K562 (cell line): ENCODE results near the gene NEURL1.

ENCODE experiments used
- ARID2 ChIP-seq: fragments of 450-650 bp; IDR thresholded peaks from 2 replicates; pipeline ENCODE4 v1.6.1; 2017; ENCODE audit warnings: antibody characterized with exemption, mild to moderate bottlenecking
- ASH1L ChIP-seq: fragments of 450-650 bp; IDR thresholded peaks from 2 replicates; pipeline ENCODE4 v1.6.1; 2018; ENCODE audit warnings: borderline replicate concordance, mild to moderate bottlenecking, low read depth; ENCODE audit not compliant: partially characterized antibody
- CHD1 ChIP-seq: fragments of 200-600 bp; sonication (generic); IDR thresholded peaks from one replicate; pipeline ENCODE4 v1.6.1; 2012; ENCODE audit warnings: mild to moderate bottlenecking, moderate library complexity, low read length, inconsistent platforms
- CREB1 ChIP-seq, 2 experiments: sonication (generic) in 1 of 2; formaldehyde crosslinking in 1 of 2; IDR thresholded peaks; 2 replicates each; pipeline versions ENCODE4 v1.6.1 to v1.8.0; 2012 to 2022; ENCODE audit warnings: inconsistent platforms in 1 of 2, mild to moderate bottlenecking in 1 of 2, missing genetic modification reagents in 1 of 2, moderate library complexity in 1 of 2
- CTCF ChIP-seq, 3 experiments: IDR thresholded peaks in 2 of 3; conservative IDR thresholded peaks in 1 of 3; 2 replicates each; pipeline ENCODE4 v1.5.1; 2011 to 2012; ENCODE audit warnings: low read length in 3 of 3, mild to moderate bottlenecking in 3 of 3, control low read depth in 2 of 3, improper control_type of control experiment in 1 of 3, inconsistent platforms in 1 of 3, low read depth in 1 of 3, mixed read lengths in 1 of 3, moderate library complexity in 1 of 3; ENCODE audit not compliant: insufficient read depth in 2 of 3
- HMGN3 ChIP-seq: IDR thresholded peaks from 2 replicates; pipeline ENCODE4 v1.6.1; 2011; ENCODE audit warnings: borderline replicate concordance, low read depth, mild to moderate bottlenecking, mixed read lengths, low read length; ENCODE audit not compliant: insufficient read length; ENCODE audit errors: extremely low read depth
- MAZ ChIP-seq, 2 experiments: fragments of 450-650 bp in 1 of 2; sonication (generic) in 1 of 2; formaldehyde crosslinking; IDR thresholded peaks in 1 of 2; conservative IDR thresholded peaks in 1 of 2; 2 replicates each; pipeline versions ENCODE4 v1.4.0 to v1.5.0; 2020; ENCODE audit warnings: mild to moderate bottlenecking in 1 of 2, missing genetic modification reagents in 1 of 2
- SREBF1 ChIP-seq: fragments of 150-350 bp; IDR thresholded peaks from 2 replicates; pipeline ENCODE4 v1.6.1; 2014; ENCODE audit warnings: antibody characterized with exemption, low read depth, low read length, borderline replicate concordance
- TCF7L2 ChIP-seq: fragments of 150-350 bp; IDR thresholded peaks from 2 replicates; pipeline ENCODE4 v1.6.1; 2016; ENCODE audit warnings: low read depth, mild to moderate bottlenecking, low read length, moderate library complexity
- ZNF23 ChIP-seq: fragments of 250-450 bp; sonication (Bioruptor Pico); IDR thresholded peaks from 2 replicates; pipeline ENCODE4 v1.4.0; 2020; ENCODE audit warnings: mild to moderate bottlenecking
- ZNF282 ChIP-seq: sonication (generic); formaldehyde crosslinking; IDR thresholded peaks from 2 replicates; pipeline ENCODE4 v1.8.1; 2023; ENCODE audit warnings: missing genetic modification reagents
- ZNF324 ChIP-seq: fragments of 250-450 bp; sonication (Bioruptor Pico); IDR thresholded peaks from 2 replicates; pipeline ENCODE4 v1.4.0; 2020; ENCODE audit warnings: mild to moderate bottlenecking
- ZNF518B ChIP-seq: fragments of 250-450 bp; sonication (Bioruptor Pico); IDR thresholded peaks from 2 replicates; pipeline ENCODE4 v1.5.0; 2021; ENCODE audit warnings: mild to moderate bottlenecking, moderate library complexity

GRCh38 chr10:103587073-103587472, 93.6 kb downstream of the NEURL1 start:
- TF ChIP-seq CTCF (IDR thresholded peaks at IDR 0.05 in 2 of 3, conservative IDR thresholded peaks at IDR 0.05 in 1 of 3; ENCODE audit: insufficient read depth in 2 of 3, low read depth in 1 of 3, low read length in 3 of 3) (no peak), ZNF518B (CRISPR knock-in tag) (no peak), CHD1 (no peak), ZNF23 (CRISPR knock-in tag) (no peak), ZNF324 (CRISPR knock-in tag) (no peak), ASH1L (no peak), ARID2 (no peak), HMGN3 (no peak), ZNF282 (CRISPR knock-in tag) (no peak), TCF7L2 (no peak), CREB1 (IDR thresholded peaks at IDR 0.05) (no peak), CREB1 (CRISPR knock-in tag; IDR thresholded peaks at IDR 0.05) (no peak), MAZ (CRISPR knock-in tag; conservative IDR thresholded peaks at IDR 0.05 in 1 of 2, IDR thresholded peaks at IDR 0.05 in 1 of 2) (no peak), SREBF1 (no peak)
